Stimulated activated CD4-positive, alpha-beta T cell treated with anti-CD3 and anti-CD28 coated beads, Interleukin-12 subunit alpha, Interleukin-12 subunit beta, amount 100 ng/mL, for 4 hours (primary cell): ENCODE data around the gene GNAS.
A peak's percentile ranks its signal among the peaks of the same experiment; 100 is the strongest.

Source experiments
- DNase-seq: peaks from one replicate; pipeline ENCODE4 v3.0.0-alpha.2; 2020

Gene GNAS

DNA sequence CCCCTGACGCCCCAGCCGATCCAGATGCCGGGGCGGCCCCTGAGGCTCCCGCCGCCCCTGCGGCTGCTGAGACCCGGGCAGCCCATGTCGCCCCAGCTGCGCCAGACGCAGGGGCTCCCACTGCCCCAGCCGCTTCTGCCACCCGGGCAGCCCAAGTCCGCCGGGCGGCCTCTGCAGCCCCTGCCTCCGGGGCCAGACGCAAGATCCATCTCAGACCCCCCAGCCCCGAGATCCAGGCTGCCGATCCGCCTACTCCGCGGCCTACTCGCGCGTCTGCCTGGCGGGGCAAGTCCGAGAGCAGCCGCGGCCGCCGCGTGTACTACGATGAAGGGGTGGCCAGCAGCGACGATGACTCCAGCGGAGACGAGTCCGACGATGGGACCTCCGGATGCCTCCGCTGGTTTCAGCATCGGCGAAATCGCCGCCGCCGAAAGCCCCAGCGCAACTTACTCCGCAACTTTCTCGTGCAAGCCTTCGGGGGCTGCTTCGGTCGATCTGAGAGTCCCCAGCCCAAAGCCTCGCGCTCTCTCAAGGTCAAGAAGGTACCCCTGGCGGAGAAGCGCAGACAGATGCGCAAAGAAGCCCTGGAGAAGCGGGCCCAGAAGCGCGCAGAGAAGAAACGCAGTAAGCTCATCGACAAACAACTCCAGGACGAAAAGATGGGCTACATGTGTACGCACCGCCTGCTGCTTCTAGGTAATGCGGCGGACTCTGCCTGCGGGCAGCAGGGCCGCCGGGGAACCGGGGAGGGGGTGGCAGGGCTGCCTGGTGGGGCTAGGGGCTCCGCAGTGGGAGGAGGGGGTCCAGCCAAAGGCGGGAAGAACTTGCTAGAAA lies 2.3 kb downstream of the GNAS start:
- DNase-seq = no peak

DNA sequence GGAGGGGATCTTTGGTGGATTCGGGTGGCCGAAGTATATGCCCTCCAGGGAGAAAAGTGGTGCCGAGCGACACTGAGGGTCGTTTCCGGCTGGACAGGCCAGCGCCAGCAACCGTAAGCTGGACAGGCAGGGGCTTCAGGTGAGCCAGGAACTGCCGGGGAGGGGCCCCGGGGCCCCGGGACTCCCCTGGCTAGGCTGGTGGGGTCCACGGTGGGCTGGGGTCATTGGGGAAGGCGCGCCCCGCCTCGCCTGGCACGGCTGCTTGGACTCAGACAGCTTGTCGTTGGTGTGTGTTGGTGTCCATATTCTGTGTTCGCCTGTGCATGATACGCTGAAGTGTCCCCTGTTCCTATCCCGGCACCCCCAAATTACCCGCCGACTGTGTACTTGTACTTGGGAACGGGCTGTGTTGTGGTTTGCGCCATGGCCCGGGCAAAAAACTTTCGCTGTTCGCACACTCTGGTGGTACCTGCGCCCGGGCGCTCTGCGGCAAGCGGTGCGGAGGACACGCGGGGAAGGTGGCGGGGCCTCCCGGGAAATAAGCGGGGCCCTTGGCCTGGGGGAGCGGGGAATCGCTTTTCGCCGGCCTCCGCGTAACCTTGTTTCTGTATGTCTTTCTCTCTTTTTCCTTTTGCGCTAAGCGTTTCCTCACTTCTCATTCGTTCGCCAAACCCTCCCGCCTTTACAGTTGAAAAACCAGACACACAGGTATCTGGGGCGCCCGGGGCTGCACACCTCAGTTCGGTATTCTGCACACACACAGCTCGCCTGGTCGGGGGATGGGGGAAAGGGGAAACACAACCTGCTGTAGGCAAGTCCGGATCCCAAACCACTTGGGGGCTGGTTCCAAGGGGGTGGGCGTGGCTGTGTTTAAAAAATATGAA lies 3.2 kb downstream of the GNAS start:
- DNase-seq = no peak

DNA sequence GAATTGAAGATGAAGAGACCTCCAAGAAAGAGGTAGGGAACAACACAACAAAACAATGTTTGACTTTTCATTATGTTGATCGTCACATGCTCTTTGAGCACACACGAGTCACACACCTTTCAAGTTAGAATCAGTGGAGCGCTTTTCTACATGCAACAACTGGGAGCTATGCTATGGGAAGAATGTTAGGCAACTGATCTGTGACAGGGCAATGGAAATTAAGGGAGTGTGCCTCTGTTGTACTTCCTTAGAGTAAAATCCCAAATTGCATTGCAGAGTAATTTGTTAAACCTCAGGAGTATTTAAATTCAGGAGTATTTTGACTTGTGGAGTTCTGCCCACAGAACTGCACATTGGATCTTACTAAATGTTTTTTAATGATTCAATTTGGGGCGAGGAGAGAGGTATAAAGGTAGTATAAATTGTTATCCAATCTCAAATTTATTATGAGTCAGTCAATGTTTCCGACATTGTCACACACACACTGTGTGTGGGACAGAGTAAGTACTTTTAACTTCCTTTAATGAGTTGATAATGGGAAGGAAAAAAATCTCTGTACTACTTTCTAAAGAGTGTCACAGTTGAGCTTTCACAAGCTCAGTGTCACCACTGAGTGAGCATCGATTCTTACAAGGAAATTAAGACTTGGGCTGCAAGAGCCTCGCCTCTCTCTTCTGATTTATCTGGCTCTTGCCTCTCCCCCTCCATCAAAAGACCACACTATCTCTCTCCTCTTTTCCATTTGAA lies 10.7 kb downstream of the GNAS start:
- no peak for DNase-seq

DNA sequence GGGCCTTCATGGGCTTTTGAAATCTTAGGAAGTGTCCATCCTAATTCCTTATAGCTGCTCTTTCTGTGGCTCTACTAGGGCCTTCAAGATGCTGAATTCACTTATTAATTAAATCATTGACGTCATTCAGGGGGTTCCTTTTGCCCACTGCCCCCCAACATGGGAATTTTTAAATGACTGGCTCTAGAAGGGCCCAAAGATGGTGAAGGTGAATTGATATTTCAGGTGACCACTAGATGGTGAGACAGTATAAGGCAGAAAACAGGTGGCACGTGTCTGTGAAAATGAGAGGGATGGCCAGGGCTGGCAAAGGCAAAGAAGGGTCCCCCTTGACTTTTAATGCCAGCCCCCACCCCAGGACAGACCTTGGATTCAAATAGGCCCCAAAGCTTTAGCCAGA lies 11.8 kb downstream of the GNAS start:
- no peak for DNase-seq

DNA sequence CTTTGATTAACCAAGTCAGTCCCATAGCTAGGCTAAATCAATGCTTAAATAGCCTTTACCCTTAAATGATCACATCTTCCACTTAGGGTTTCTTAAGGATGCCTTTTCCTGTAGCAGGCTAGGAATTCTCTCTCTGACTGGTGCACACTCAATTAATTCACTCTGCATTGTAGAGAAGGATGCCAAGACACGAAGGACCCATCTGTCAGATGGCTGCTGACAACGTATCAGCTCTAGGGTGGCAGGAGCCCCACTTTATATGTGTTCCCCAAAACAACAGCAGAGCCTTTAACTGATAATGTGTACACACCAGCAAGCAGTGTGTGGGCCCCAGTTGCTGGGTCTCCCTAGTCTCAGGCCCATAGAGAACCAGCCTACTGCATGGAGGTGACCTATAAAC lies 13.3 kb downstream of the GNAS start:
- DNase-seq = no peak

DNA sequence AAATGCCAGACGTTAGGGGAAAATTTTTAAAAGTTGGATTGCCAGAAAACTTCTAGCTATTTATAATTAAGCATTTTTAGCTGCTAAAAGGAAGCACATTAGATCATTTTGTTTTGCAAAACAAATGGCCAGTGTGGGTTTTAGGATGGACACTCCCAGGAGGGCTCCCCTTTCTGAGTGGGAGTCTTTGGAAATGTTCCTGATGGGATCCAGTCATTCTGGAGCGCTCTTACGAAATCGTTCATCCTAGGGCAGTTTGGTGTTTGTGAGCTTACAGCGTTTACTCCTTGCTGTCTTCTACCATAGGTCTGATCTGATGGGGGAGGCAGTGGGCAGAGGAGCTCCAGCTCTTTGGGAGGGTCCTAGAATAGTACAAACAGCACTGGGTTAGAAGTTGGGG lies 14.7 kb downstream of the GNAS start:
- no peak for DNase-seq

DNA sequence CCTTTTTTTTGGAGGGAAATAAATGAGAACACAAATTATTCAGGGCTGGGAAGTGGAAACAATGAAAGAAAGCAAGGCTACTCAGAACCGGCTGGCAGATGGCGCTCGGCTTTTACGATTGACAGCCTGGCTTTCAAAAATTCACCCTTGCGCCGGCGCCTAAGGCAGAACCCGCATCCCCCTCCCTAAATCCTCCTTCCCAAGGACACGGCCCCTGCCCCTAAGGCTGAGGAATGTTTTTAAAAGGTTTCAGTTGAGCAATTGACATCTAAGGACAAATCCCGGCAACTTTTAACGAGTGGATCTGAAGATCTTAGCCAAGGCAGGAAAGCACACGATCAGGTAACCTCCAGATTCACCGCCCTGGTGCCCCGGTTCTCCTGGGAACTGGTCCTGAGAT lies 16.3 kb downstream of the GNAS start:
- no peak for DNase-seq

DNA sequence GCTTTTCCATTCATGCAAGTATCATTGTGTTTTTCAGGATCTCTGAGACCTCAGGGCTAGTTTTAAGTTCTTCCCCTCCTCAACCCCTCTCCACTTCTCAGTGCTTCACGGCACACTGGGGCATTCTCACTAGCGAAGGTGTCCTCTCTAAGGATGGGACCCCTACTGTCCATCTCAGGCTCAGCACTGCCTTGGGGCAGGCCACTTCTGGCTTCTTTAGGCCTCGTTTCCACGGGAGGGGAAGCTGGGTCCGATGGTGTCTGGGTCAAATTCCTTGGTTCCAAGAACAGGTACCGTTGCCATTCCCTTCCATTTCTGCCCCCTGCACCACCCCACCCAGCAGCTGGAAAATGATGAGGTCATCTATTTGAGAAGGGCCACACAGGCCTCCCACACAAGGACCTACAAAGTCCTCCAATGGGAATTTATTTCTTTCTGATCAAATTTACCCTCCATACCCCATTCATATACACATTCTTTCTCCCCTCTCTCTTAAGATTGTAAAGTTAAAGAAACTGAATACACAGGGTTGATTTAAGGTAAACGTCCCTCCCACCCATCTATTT lies 17.2 kb downstream of the GNAS start:
- no peak for DNase-seq

DNA sequence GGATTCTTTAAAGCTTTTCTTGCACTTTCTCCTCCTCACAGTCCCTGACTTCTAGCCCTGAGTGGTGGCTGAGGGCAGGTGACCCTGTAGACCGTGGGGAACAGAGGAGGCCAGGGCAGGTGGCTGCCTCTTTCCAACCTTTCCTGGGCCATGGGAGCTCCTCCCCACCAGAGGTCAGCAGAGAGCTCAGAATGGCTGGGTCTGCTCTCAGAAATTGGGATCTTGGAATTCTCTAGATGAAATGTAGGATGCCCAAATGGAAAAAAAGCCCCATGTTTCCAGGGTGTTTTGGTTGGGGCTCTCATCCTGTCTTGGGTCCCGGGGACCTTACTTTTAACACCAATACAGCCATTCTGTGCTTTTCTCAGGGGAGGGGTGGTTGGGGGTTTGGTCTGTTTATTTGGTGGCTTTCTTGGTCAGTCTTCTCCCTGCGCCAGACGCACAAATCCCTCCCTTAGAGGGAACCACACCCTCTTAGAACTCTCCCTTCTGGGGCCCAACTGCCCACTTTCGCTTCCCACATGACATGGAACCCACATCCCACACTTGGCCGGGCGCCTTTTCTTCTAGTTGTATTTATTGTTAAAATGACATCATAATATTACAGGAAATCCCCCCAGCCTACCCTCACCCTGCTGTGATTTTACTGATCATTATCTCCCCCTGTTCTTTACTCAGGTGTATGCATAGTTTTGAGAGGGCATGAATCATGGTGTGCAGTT lies 17.9 kb downstream of the GNAS start:
- DNase-seq = peak; percentile 45

DNA sequence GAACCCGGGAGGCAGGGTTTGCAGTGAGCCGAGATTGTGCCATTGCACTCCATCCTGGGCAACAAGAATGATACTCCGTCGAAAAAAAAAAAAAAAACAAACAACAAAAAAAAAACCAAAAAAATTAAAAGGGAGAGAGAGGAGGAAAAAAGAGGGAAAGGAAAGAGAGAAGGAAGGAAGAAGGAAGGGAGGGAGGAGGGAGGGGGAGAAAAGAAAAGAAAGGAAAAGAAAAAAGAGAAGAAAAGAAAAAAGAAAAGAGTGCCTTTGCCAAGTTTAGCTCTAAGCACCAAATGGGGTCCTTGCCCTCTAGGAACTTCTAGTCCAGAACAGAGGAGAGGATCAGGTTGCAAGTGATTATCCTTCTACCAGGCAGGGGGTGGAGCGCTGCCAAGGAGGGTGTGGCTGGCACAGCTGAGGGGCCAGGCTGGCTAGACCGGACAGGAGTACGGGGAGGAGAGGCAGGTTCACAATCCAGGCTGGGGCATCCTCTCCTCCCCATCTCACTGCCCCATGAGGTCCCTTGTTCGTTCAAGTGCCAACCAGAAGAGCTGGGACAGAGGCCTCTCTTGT lies 19.1 kb downstream of the GNAS start:
- DNase-seq = no peak

DNA sequence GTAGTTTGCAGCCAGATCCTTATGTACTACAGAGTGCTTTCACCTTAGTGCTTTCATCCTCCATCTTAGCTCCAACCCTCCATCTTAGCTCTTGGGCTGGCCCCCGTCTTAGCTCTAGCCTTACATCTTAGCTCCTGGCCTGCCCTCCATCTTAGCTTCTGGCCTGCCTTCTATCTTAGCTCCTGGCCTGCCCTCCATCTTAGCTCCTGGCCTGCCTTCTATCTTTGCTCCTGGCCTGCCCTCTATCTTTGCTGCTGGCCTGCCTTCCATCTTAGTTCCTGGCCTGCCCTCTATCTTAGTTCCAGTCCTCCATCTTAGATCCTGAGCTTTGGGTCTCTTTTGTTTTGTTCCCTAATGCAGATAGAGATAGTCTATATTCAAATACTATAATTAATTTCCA lies 22.0 kb downstream of the GNAS start:
- DNase-seq = no peak

DNA sequence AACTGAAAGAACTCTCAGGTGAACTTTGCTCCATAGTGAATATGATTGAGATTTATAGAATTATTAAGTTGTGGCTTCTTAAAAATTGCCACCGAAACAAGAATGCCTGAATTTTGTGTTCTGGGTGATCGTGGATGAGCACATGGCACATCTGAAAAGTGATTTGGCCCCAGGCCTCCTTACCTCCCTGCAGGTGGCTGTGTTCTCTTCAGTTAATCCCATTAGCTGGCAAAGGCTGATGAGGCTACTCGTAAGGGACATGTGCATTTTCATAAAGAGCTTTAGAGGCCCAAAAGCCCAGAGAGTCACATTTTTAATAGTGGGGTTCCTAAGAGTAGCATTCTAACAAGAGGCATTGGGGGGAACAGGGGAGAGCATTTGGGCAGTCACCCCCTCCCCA lies 22.6 kb downstream of the GNAS start:
- DNase-seq = no peak

DNA sequence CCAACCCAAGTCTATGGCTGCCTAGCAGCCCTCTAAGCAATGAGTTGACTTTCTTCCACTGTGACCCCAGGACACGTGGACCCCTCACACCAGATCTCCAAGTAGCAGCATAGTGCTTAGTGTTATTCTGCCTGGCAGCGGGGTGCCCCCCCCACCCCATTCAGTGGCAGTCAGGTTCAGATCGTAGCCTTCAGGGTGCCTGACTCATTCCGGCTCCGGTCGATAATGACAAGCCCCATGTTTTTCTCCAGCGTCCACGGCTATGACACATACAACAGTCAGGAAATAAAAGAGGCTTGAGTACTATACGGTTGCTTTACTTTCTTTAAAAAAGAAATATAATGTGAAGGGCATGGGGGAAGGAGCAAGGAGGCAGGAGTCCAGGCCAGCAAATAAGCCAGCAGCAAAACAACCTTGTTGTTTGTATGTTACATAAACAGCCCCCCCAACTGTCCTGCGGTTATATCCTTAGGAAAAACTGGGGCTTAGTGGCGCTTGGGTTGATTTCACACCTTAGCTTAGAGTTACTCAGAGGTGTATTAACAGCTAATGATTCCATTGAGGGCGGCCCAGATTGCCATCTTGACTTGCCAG lies 23.1 kb downstream of the GNAS start:
- DNase-seq = no peak

DNA sequence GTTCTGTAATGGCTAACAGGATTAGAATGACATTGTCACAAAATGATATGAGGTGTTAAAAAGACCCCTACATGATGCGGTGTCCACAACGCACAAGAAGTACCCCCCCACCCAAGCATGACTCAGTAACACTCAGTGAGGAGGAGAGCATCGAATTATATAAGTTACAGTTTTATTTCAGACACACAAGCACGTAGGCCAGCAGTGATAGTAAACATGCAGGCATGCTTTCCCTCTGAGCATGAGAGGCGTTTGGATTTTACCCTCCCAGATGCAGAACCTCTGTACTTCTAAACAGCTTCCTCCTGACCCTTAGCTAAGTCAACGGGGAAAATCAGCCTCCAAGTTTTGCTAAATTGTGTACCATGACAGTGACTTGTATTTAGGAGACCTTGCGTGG lies 23.9 kb downstream of the GNAS start:
- DNase-seq = no peak

DNA sequence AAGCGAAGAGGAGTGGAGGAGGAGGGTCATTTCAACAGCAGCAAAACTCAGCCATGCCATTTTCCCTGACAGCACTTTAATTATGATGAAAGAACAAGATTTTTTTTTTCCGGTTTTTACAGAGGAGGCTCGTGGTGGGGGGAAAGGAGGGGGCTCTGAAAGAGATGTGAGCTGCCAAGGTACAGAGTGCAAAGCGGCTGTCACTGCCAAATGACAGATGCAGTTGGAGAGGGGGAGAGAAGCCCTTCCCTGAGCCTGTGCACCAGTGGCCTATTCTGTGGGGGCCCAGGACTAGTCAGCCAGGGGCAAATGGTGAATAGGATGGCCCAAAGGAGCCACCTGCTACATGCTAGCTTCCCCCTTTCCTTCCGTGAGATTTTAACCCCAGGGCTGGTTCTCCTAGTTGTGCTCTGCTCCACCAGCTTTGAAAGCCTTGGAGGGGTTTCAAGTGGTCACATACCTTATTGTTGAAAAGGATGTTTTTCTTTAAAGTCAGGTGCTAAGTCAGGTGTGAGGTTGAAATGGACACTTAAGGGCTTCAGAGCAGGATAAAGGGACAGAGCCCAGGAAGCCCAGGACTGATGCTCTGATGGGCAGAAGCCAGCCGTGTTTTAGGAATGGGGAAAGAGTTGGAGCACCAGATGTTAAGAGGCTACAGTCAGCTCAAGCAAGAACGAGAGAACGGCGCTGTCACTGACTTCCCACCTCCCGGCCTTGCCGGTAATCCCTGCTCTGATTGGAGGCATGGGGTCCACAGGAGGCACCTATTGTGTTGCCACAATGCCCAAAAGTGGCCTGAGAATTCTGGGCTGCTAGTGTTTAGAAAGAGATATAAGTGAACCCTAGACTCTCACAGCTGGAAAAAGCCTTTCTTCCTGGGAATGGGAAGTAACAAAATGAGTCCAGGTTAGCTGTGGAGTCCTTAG lies 24.8 kb downstream of the GNAS start:
- no peak for DNase-seq

DNA sequence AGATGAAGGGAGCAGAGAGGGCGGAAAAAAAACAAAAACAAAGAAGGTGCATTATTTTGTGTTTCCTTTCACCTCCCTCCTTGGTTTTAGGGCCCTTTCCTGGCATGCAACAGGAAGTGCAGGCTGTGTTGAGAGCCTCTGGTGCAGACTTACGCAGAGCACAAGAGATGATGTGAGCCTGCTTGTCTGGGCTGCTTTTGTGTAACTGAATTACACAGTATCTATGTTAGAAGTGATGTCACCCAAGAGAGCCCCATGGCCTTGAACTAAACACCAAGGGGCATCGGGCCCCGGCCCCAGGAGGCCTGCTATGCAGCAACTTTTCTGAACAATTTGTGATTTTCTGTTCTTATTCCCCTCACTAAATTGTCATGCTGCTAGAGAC lies 25.5 kb downstream of the GNAS start:
- DNase-seq = no peak

DNA sequence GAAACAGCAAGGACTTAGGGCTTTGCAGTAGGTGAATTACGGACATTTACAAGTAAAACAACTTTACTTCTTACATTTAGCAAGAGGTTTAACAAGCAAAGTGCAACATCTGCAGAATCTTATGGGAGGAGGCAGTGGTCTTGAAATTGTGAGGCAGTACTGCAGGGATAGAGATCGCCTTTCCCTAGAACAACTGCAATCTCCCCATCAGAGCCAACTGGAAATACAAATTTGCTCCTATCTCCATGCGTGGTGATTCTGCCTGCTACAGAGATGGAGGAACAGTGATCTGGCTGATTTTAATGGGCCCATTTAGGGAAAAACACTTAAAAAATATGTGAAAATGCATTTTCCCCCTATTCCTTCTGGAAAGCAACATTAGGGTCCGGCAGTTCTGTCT lies 25.9 kb downstream of the GNAS start:
- no peak for DNase-seq

DNA sequence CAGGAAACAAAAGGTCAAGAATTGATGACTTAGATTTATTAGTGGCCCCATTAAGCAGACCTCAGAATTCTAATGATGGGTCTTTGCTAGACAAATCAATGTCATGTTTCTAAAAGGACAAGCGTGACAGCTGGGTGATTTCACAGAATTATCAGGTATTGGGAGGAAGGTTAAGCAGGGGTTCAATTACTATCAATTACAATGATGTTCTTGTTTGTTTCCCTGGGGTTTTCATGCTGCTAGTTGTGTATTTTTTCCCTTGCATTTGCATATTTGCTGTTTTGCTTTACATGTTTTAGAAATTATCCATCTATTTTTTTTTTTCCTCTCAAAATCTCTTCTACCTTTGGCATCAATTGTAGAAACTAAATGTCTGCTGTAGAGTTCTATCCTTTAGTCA lies 27.9 kb downstream of the GNAS start:
- DNase-seq = no peak

DNA sequence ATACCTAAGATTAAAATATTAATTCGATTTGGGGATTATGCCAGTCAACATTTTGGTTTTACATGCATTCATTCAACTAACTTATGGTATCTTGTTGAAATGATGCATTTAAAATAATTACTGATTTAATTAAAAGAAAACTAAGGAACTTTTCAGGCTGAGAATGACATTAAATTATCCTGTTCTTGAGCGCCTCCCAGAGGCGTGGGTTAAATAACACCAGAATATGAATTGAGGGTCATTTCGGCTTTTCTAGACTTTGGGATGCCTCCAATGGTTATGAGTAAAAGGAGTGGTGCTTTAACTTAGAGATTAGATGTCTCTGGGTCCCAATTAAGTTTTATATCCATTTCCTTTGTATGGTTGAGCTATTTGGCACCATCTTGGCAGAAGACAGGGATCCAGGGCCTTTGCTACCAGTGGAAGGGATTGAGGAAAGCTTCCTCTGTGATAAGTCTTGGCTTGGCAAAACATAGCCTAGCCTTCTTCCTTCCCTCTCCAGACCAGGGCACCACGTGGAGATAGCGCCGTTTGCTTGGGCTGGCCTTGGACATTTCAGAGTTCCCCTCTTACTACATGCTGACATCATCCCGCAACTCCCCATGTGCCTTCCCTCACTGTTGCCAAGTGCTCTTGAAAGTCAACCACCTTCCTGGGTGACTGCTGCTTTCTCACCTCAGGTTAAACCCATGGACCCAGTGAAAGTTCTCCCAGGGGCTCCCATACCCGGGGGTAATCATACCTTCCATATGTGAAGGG lies 28.7 kb downstream of the GNAS start:
- DNase-seq = no peak

DNA sequence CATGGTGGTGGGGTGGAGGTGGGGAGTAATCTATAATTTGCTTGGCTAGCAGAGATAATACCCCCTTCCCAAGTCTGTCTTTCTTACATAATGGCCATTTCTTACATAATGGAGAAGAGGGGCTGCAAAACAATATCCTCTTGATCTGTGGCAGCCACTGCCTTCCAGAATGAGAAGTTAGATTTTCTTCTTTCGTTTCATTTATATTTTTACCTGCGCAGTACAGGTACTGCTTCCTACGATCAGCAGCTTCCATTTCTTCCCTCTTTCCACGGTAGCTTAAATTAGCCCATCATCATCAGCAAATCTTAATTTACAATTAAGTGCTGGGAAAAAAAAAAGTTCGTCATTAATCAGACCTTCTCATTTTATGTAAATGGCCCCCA lies 30.2 kb downstream of the GNAS start:
- no peak for DNase-seq
